Sigmoid colon (tissue), 7 donors: ENCODE data around the gene RBM34. TPM values are rescaled to one million over a fixed set of nuclear protein-coding genes. Genes with fewer than 3 reads are reported as not detected.

Source experiments
- DNase-seq: peaks from one replicate; pipeline ENCODE4 v3.0.0-alpha.2; 2019
- H3K27ac ChIP-seq, 4 donors: fragments of 200-600 bp; sonication (generic); one replicate each; pipeline ENCODE4 v1.5.1; 2016 to 2019; ENCODE audit warnings: mild to moderate bottlenecking in 1 of 4
- H3K27me3 ChIP-seq, 3 donors: fragments of 200-600 bp; sonication (generic); one replicate each; pipeline ENCODE4 v1.5.1; 2019; ENCODE audit warnings: mild to moderate bottlenecking in 1 of 3
- H3K36me3 ChIP-seq, 4 donors: fragments of 200-600 bp; sonication (generic); one replicate each; pipeline ENCODE4 v1.5.1; 2016 to 2019
- H3K4me1 ChIP-seq, 4 donors: fragments of 200-600 bp; sonication (generic); one replicate each; pipeline ENCODE4 v1.5.1; 2017 to 2019
- H3K4me3 ChIP-seq, 4 donors: fragments of 200-600 bp; sonication (generic); one replicate each; pipeline ENCODE4 v1.5.1; 2017 to 2019; ENCODE audit warnings: mild to moderate bottlenecking in 2 of 4, moderate library complexity in 1 of 4
- H3K9me3 ChIP-seq, 4 donors: fragments of 200-600 bp in 3 of 4; sonication (generic) in 3 of 4; one replicate each; pipeline versions ENCODE4 v1.5.1 to v1.6.1; 2013 to 2019
- EP300 ChIP-seq, 4 donors: sonication (generic); formaldehyde crosslinking; IDR thresholded peaks; one replicate each; pipeline ENCODE4 v1.6.1; 2017; ENCODE audit warnings: antibody characterized with exemption in 4 of 4
- POLR2A ChIP-seq, 2 donors: fragments of 450-650 bp; IDR thresholded peaks; one replicate each; pipeline ENCODE4 v1.6.1; 2016; ENCODE audit warnings: antibody characterized with exemption in 2 of 2, mild to moderate bottlenecking in 2 of 2, moderate library complexity in 2 of 2
- POLR2AphosphoS5 ChIP-seq, 4 donors: sonication (generic); formaldehyde crosslinking; IDR thresholded peaks; one replicate each; pipeline ENCODE4 v1.6.1; 2017; ENCODE audit warnings: antibody characterized with exemption in 4 of 4
- WGBS, 2 donors: extraction: QIAGEN DNeasy Blood & Tissue Kit; methylation state at CpG; one replicate each; pipeline ENCODE4 v1.1.7; 2013; 5-methylcytosine and 5-hydroxymethylcytosine counted together
- intact Hi-C: fragments of 100-400 bp; cut with DNase I; formaldehyde crosslinking; loops from one replicate; pipeline ENCODE4 v1.15.1; 2023
- polyA plus RNA-seq, 3 donors: library from polyadenylated mRNA; stranded (reverse); fragments of 200-250 nt; gene quantifications; one replicate each; pipeline ENCODE4 v1.2.3, GENCODE V29; 2013
- total RNA-seq, 4 donors: library from RNA; depleted of rRNA; stranded (reverse); fragments of >200 nt; gene quantifications; one replicate each; pipeline ENCODE4 v1.1.0, GENCODE V29; 2016
- TF ChIP-seq, protein P1 (sequence below), 4 experiments: fragments of 450-650 bp in 3 of 4; fragments of 200-600 bp in 1 of 4; IDR thresholded peaks; one replicate each; pipeline ENCODE4 v1.5.1; 2016 to 2019; ENCODE audit warnings: antibody characterized with exemption in 4 of 4, mild to moderate bottlenecking in 3 of 4, moderate library complexity in 2 of 4
- donor health status: healthy with polysubstance abuse.
- donor health status: Bipolar disorder and iron deficiency.
- donor health status: healthy.

Gene RBM34
- total and polyA plus RNA-seq, 7 donors, result 46.4 to 83.9 (median 55.3) TPM

GRCh38 chr1:235130766-235131270 is 30.2 kb downstream of the RBM34 start:
- Histone ChIP-seq H3K9me3 (no peaks in the 10 kb centered on the region), H3K4me1 (peaks cover 0 to 23% (median 17%) of the 10 kb centered on the region in 4 donors), H3K27me3 (no peaks in the 10 kb centered on the region), H3K27ac (no peak overlapping the region), H3K36me3 (peaks cover 0 to 47% (median 9%) of the 10 kb centered on the region in 4 donors), H3K4me3 (no peak overlapping the region)
- DNase-seq, result no peak
- intact Hi-C loops, result no loop called here
- TF ChIP-seq, protein P1, sequence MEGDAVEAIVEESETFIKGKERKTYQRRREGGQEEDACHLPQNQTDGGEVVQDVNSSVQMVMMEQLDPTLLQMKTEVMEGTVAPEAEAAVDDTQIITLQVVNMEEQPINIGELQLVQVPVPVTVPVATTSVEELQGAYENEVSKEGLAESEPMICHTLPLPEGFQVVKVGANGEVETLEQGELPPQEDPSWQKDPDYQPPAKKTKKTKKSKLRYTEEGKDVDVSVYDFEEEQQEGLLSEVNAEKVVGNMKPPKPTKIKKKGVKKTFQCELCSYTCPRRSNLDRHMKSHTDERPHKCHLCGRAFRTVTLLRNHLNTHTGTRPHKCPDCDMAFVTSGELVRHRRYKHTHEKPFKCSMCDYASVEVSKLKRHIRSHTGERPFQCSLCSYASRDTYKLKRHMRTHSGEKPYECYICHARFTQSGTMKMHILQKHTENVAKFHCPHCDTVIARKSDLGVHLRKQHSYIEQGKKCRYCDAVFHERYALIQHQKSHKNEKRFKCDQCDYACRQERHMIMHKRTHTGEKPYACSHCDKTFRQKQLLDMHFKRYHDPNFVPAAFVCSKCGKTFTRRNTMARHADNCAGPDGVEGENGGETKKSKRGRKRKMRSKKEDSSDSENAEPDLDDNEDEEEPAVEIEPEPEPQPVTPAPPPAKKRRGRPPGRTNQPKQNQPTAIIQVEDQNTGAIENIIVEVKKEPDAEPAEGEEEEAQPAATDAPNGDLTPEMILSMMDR (IDR thresholded peaks at IDR 0.05), result no peak
- 89 to 90% methylated on average over 7 of the region's 7 CpGs for WGBS, 2 donors

DNA sequence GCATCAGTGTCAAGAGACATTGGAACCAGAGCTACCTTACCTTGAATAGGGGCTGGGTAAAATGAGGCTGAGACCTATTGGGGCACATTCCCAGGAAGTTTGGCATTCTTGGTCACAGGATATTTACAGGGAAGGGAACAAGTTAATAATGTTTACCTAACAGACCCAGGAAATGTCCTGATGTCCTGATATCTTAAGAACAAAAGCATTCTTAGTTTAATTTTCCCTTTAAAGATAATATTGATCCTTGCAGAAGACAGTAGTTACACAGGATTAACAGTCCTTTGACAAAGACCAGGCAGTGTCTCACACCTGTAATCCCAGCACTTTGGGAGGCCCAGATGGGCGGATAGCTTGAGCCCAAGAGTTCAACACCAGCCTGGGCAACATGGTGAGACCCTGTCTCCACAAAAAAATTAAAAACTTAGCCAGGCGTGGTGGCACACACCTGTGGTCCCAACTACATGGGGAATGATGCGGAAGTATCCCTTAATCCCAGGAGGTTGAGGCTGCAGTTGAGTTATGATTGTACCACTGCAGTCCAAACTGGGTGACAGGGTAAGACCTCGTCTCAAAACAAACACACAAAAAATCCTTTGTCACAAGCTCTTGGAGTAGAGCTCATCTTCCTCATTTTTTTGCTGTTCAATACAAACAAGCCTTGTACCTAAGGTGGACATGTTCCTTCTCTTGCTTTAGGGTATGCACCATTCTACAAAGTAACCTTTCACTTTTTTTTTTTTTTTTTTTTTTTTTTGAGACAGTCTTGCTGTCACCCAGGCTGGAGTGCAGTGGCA is 31.1 kb downstream of the RBM34 start:
- no peaks in the 10 kb centered on the region for H3K9me3 ChIP-seq
- peaks cover 0 to 28% (median 18%) of the 10 kb centered on the region in 4 donors for H3K4me1 ChIP-seq
- no peak overlapping the region for H3K4me3 ChIP-seq
- DNase-seq, result no peak
- H3K36me3 ChIP-seq, result peaks cover 0 to 38% (median 5%) of the 10 kb centered on the region in 4 donors
- 88 to 96% methylated on average over 4 of the region's 4 CpGs for WGBS, 2 donors
- no peak for TF ChIP-seq POLR2AphosphoS5 (IDR thresholded peaks at IDR 0.05)
- no peak for TF ChIP-seq EP300 (IDR thresholded peaks at IDR 0.05)
- TF ChIP-seq POLR2A (IDR thresholded peaks at IDR 0.05), result no peak
- TF ChIP-seq, protein P1 (IDR thresholded peaks at IDR 0.05), result no peak
- intact Hi-C loops, result loop anchor here (2.0 kb wide), 1 partner anchor 31 kb away; the partner anchor contains the start of gene RBM34
- no peak overlapping the region for H3K27ac ChIP-seq
- no peaks in the 10 kb centered on the region for H3K27me3 ChIP-seq

DNA sequence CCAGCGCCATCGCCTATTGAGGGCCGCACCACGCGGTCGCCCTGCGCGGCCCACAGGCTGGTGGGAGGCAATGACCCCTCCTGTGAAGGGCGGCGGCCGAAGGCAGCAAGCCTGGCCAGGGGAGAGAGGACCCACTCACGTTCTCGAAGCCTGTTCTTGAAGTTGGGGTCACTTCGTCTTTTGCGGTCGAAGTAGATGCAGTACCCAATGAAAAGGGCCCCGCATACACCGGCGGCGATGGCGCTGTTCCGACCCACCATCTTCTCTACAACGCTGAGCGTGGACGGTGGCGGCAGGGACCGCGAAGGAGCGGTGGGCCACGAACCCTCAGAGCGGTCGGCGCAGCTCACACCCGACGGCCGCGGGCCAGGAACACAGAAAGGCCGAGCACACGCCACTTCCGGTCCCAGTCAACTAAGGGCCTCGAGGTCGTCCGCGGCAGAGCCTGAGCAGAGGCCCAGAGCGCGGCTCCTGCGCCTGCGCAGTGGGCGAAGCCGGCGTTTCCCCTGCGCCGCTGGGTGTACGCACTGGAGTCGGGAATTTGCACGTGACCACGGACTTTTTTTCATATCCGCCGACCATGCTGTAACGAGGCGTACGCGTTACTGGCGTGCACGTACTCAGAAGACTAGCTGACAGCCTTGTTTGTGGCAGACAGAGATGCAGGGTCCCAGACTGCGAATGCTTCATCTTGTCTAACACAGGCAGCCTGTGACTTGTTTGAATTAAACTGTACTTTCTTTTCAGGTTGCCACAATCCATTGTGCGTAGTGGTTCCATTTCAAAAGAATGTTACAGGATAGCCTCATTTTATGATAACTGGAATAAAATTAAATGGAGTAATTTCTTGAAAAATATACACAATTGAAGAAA is 32.4 kb downstream of the RBM34 start, which contains the start of gene TOMM20:
Gene TOMM20 (minus strand): TSS at position 382 of the 873 bp plus-strand sequence. CDS start 122 bp downstream, at position 260.
- Histone ChIP-seq H3K27me3 (no peaks in the 10 kb centered on the region), H3K27ac (peak within 1 kb of the TSS; percentile 88 to 92 (median 91)), H3K4me1 (peaks cover 0 to 30% (median 26%) of the 10 kb centered on the region in 4 donors), H3K4me3 (peak within 1 kb of the TSS; percentile 78 to 94 (median 81)), H3K36me3 (peaks cover 0 to 33% (median 2%) of the 10 kb centered on the region in 4 donors), H3K9me3 (no peaks in the 10 kb centered on the region)
- intact Hi-C loops, result loop anchor here (2.0 kb wide), 1 partner anchor 32 kb away; the partner anchor contains the start of gene RBM34
- TF ChIP-seq EP300 (IDR thresholded peaks at IDR 0.05), result peak in 1 of 4 donors; percentile 73
- peak; percentile 71 to 95 (median 92) for TF ChIP-seq POLR2AphosphoS5 (IDR thresholded peaks at IDR 0.05)
- TF ChIP-seq, protein P1 (IDR thresholded peaks at IDR 0.05), result no peak
- TF ChIP-seq POLR2A (IDR thresholded peaks at IDR 0.05), result peak; percentile 54 to 72
- peak; percentile 99 for DNase-seq
- 1% methylated on average over 67 of the region's 67 CpGs for WGBS, 2 donors

GRCh38 chr1:235127732-235128455 is 33.2 kb downstream of the RBM34 start:
- H3K9me3 ChIP-seq, result no peaks in the 10 kb centered on the region
- peaks cover 0 to 25% (median 0%) of the 10 kb centered on the region in 4 donors for H3K36me3 ChIP-seq
- TF ChIP-seq EP300 (IDR thresholded peaks at IDR 0.05) (no peak), POLR2AphosphoS5 (IDR thresholded peaks at IDR 0.05) (no peak), POLR2A (IDR thresholded peaks at IDR 0.05) (no peak)
- TF ChIP-seq, protein P1 (IDR thresholded peaks at IDR 0.05), result no peak
- WGBS, 2 donors, result 1% methylated on average over 35 of the region's 35 CpGs
- H3K4me3 ChIP-seq, result peak overlapping the region; percentile 78 to 94 (median 81)
- H3K4me1 ChIP-seq, result peaks cover 0 to 37% (median 31%) of the 10 kb centered on the region in 4 donors
- H3K27me3 ChIP-seq, result no peaks in the 10 kb centered on the region
- no peak for DNase-seq
- intact Hi-C loops, result loop anchor here (2.0 kb wide), 1 partner anchor 33 kb away; the partner anchor contains the start of gene RBM34
- peak overlapping the region; percentile 88 to 92 (median 91) for H3K27ac ChIP-seq
